Right renal pelvis (tissue), 4 donors: ENCODE measurements around the gene TTC13. TPM values are rescaled to one million over a fixed set of nuclear protein-coding genes. Genes with fewer than 3 reads are reported as not detected.
"Not testable (repeated sequence)": the region's sequence is repeated elsewhere in the genome, so short reads cannot be mapped to it uniquely, and the experiment has no call there.

Experiments
- DNase-seq, 4 donors: peaks; one replicate each; pipeline ENCODE4 v3.0.0-alpha.2; 2013; ENCODE audit warnings: low read depth in 4 of 4, low spot score in 3 of 4, missing footprints in 1 of 4
- polyA plus RNA-seq, 4 donors: library from polyadenylated mRNA; unstranded; fragments of 120-200 nt; gene quantifications; one replicate each; pipeline ENCODE4 v1.2.1, GENCODE V29; 2013; ENCODE audit not compliant: insufficient read length in 4 of 4

The TTC13 gene
- polyA plus RNA-seq, 4 donors, result 15.7 to 24.3 (median 17.6) TPM

GRCh38 chr1:230994860-230995259, 16.2 kb upstream of the TTC13 start:
- no peak for DNase-seq

GRCh38 chr1:230992100-230992774, 13.6 kb upstream of the TTC13 start:
- no peak for DNase-seq

DNA sequence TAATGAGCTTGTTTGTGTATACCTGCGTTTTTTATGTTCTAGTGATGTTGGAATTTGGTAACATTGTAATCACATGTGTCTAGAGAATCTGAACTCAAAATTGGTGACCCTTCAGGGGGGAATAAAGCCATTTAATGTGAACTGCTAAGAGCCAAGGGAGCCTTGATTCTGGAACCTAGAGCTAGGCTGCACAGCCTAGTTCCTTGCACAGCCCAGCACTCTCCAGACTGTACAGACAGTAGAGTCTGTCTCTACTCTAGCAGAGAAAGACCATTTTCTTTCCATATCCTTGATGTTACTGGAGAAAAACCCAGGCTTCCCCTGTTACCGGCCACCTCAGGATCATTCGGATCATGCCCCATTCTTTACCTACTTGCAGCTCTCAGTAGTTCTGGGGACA, 8.8 kb upstream of the TTC13 start:
- no peak for DNase-seq

GRCh38 chr1:230986976-230987375, 8.3 kb upstream of the TTC13 start:
- no peak for DNase-seq

DNA sequence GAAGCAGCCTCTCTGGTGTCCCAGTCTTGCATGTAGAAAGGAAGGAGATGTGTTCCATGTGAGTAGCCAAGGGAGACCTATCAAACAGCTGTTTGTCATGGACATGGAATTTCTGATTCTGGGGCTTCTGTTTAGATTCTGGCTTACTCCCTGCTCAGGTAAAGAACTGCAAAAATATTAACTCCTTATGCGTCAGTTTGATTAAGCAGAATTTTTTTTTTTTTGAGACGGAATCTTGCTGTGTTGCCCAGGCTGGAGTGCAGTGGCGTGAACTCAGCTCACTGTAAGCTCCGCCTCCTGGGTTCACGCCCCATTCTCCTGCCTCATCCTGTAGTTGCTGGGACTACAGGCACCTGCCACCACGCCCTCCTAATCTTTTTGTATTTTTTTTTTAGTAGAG, 7.0 kb upstream of the TTC13 start:
- no peak for DNase-seq

DNA sequence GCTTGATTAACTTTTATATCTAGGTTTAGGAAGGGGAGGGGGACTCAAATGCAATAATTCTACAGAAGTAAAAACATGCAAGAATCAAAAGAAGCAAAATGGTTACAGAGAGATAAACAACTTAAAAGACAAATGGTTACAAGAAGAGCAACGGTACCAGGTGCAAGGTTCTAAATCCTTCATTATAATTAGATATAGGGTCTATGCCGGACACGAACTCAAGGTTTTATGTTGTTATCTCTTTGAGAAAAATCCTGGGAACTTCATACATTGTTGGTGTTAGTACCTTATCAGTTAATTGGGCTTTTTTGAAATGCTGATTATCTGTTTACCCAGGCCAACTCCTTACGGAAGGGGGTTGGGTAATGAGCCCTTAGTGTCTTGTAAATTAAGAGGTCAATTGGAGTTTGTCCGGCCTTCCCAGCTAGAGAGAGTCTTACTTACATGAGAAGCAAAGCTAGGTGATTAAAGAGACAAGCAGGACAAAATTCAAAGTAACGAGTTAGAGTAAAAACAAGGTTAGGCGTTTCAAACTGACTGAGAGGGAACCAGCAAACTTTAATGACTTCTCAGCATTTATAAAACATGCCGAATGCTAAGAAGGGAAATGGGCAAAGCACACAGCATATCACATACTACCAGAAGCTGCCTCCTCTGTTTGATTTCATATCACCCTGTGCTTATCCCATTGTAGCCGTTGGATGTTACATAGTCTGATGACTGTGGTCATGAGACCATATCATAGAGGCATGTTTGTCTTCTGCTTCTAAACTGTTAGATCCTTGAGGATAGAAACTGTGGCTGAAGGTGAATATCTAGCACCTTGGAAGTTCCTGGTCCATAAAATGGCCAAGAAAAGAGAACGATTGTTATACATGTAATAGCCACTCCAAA, 6.2 kb upstream of the TTC13 start:
- DNase-seq, result not testable (repeated sequence)

GRCh38 chr1:230983811-230984210, 5.2 kb upstream of the TTC13 start:
- DNase-seq, result no peak

DNA sequence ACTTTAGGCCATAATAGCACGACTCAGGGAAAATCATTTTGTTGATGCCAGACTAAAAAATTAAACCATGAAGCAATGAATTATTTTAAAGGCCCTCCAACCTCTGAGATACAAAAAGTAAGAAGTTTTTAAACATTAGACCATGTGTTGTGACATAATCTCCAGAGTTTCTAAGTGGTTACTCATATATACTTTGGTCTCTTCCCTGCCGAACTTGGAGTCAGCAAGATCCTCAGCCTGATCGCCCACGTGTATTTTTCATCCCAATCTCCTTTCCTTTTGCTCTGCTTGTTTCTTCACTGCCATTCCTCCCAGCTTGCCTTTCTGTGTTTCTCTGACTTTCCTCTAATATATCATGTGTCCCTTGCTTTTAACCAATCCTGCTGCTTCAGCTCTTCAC, 4.0 kb upstream of the TTC13 start:
- DNase-seq, result no peak

DNA sequence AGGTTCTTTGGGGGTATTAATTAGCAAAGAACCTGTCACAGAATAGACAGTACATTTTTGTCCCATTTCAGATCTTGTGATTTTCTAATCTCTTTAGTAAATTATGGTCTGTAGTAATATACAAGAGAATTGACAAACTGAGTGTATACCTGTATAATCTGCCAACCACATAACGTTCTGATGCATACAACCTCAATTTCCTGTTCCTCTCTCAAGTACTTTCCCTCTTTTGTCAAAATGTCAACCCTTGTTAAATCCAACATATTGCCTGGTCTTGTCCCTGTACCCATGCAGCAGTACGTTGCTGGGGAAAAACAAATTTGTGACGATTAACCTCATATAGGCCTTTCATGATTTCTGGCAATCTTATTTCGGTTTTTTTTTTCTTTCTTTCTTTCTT, 1.3 kb upstream of the TTC13 start:
- DNase-seq, result no peak

DNA sequence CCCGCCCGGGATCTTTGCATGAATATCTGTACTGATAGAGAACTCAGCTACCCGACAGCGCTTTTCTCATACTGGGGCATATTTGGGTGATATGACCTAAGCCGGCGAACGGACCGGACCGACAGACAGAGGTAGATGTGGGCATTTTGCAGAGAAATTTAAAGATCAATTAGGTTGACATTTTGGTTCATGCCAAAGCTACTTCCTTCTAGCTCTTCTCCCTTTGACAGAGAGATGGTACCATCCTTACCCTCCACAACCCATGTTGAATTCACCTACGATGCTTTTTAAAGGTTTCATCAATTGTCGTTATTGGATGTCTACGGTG, 692 bp upstream of the TTC13 start:
- DNase-seq, result no peak

DNA sequence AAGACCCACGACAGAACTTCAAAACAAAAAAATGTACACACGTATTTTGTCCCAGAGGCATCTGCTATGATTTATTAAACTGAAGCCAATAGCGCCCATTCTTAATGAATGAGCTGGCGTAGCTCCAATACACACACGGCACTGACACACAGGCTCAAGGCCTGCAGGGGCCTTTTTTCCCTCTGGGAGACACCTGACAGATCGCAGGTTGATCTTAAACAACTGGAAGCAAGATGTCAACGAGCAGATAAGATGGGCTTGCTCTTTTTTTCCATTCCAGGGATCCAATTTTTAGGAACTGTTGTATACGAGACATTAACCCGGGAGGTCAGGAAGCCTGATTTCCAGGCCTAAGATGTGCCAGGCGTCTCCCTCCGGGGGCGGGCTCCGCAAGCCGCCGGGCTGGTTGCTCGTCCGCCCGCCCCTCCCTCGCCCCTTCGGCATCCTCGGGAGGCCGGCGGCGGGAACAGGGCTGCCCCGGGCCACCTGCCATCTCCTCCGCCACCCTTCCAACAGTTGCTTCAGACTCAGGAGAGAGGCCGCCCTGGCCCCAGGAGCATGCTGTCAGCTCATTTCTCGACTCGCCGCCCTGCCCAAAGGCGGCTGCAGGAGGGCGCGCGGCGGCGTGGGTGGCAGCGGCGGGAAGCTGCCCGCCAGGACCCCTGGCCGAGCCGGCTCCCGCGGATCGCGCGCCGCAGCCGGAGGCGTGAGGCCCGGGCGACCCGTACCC, 735 bp downstream of the TTC13 start:
- DNase-seq, result peak in 1 of 4 donors; percentile 12

- no peak for DNase-seq
Observed at GRCh38 chr1:230976825-230977747, 1.6 kb downstream of the TTC13 start.

- no peak for DNase-seq
Observed at GRCh38 chr1:230976360-230976759, 2.3 kb downstream of the TTC13 start.

- DNase-seq, result no peak
Observed at GRCh38 chr1:230975636-230976035, 3.0 kb downstream of the TTC13 start.

- no peak for DNase-seq
Observed at GRCh38 chr1:230972855-230973271, 5.8 kb downstream of the TTC13 start.

GRCh38 chr1:230971771-230972170, 6.9 kb downstream of the TTC13 start:
- no peak for DNase-seq

DNA sequence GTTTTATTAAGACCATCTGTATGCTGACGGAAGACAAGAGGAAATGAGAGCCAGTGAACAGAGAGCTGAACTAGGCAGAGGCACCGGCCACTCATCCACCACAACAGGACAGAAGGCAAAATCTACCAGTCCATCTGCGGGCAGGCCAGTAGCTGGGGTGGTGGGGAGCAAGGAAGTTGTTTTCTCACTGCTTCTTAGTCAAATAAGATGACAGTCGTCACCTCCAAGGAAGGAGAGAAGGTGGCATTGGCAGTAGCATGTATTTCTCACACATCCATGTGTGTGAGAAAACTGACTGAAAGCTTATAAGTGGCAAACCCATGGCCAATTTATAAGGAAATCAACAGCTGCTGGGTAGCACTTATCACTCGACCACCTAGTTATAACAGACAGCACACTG, 8.2 kb downstream of the TTC13 start:
- no peak for DNase-seq

DNA sequence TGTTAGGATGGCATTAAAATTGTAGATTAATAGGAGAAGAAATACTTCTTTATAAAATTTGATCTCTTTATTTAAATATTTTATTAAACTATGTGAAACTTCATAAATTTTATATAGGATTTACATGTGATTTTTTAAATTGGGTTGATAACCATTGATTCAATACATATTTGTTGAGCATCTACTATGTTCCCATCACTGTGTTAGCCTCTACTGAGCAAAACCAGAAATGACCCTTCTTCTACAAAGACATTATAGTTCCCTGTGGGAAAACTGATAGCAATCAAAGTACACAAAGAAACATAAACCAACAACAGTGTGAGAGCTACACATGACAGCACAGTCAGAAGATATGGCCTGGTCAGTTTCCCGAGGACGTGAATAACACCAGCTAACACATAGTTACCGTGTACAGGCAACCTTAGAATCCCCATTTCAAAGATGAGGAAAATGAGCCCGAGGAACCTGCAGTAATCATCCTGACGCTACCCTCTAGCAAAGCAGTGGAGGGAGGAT, 12.2 kb downstream of the TTC13 start:
- no peak for DNase-seq

DNA sequence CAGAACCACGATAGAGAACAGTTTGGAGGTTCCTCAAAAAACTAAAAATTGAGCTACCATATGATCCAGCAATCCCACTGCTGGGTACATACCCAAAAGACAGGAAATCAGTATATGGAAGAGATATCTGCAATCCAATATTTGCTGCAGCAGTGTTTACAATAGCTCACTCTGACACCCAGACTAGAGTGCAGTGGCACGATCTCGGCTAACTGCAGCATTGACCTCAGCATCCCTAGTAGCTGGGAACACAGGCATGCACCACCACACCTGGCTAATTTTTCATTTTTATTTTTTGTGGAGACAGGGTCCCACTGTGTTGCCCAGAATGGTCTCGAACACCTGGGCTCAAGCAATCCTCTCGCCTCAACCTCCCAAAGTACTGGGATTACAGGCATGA, 13.1 kb downstream of the TTC13 start:
- DNase-seq, result no peak

GRCh38 chr1:230964896-230965295, 13.8 kb downstream of the TTC13 start:
- no peak for DNase-seq
